Fibroblast of lung (primary cell): ENCODE data around the gene AKR1A1. TPM values are rescaled to one million over a fixed set of nuclear protein-coding genes. Genes with fewer than 3 reads are reported as not detected.

Experiments used
- DNase-seq, 2 donors: peaks; one replicate each; pipeline versions ENCODE4 v3.0.0 to v3.0.0-alpha.2; 2010; ENCODE audit warnings: low read depth in 2 of 2
- H2AFZ ChIP-seq: 2 replicates; pipeline ENCODE4 v1.5.1; 2012; ENCODE audit warnings: low read length, control low read depth, inconsistent platforms
- H3K27ac ChIP-seq: 2 replicates; pipeline ENCODE4 v1.5.1; 2011; ENCODE audit warnings: low read length, control low read depth; ENCODE audit not compliant: insufficient read depth
- H3K27me3 ChIP-seq: 2 replicates; pipeline ENCODE4 v1.5.1; 2011; ENCODE audit warnings: mild to moderate bottlenecking, low read length; ENCODE audit not compliant: control insufficient read depth, insufficient read depth
- H3K36me3 ChIP-seq: 2 replicates; pipeline ENCODE4 v1.5.1; 2011; ENCODE audit warnings: low read length; ENCODE audit not compliant: control insufficient read depth, insufficient read depth
- H3K4me1 ChIP-seq: 2 replicates; pipeline ENCODE4 v1.5.1; 2011; ENCODE audit warnings: low read length; ENCODE audit not compliant: control insufficient read depth, insufficient read depth; ENCODE audit errors: extremely low read depth
- H3K4me2 ChIP-seq: 2 replicates; pipeline ENCODE4 v1.5.1; 2011; ENCODE audit warnings: low read length, control low read depth; ENCODE audit not compliant: insufficient read depth; ENCODE audit errors: extremely low read depth
- H3K4me3 ChIP-seq, 4 experiments: fragments of 200-600 bp in 1 of 4; sonication (generic) in 1 of 4; replicated peaks in 1 of 4; 2 replicates each; pipeline ENCODE4 v1.5.1; 2011 to 2016; ENCODE audit warnings: low read length in 4 of 4, low read depth in 3 of 4, mild to moderate bottlenecking in 3 of 4, control low read depth in 2 of 4, inconsistent platforms in 1 of 4, mixed read lengths in 1 of 4; ENCODE audit not compliant: insufficient read depth in 1 of 4; ENCODE audit errors: control extremely low read depth in 1 of 4
- H3K79me2 ChIP-seq: 2 replicates; pipeline ENCODE4 v1.5.1; 2012; ENCODE audit warnings: mild to moderate bottlenecking, low read length, inconsistent platforms; ENCODE audit not compliant: control insufficient read depth, insufficient read depth
- H3K9ac ChIP-seq: 2 replicates; pipeline ENCODE4 v1.5.1; 2011; ENCODE audit warnings: mild to moderate bottlenecking, low read length, control low read depth; ENCODE audit not compliant: insufficient read depth
- H3K9me3 ChIP-seq: 2 replicates; pipeline ENCODE4 v1.5.1; 2012; ENCODE audit warnings: low read depth, low read length; ENCODE audit not compliant: control insufficient read depth, insufficient read depth
- H4K20me1 ChIP-seq: 2 replicates; pipeline ENCODE4 v1.5.1; 2011; ENCODE audit warnings: low read length; ENCODE audit not compliant: control insufficient read depth, insufficient read depth; ENCODE audit errors: extremely low read depth
- CTCF ChIP-seq, 2 donors: IDR thresholded peaks in 1 of 2; conservative IDR thresholded peaks in 1 of 2; 1 replicate in 1 of 2; 2 replicates in 1 of 2; pipeline ENCODE4 v1.5.1; 2011 to 2012; ENCODE audit warnings: low read length in 2 of 2, control low read depth in 1 of 2, inconsistent platforms in 1 of 2, low read depth in 1 of 2, mild to moderate bottlenecking in 1 of 2
- EZH2 ChIP-seq: IDR thresholded peaks from 2 replicates; pipeline ENCODE4 v1.5.1; 2012; ENCODE audit warnings: low read length, control low read depth, mild to moderate bottlenecking; ENCODE audit errors: missing control alignments
- polyA plus RNA-seq, 2 donors: library from polyadenylated mRNA; depleted of rRNA in 1 of 2; stranded (reverse) in 1 of 2; unstranded in 1 of 2; fragments of >200 nt; gene quantifications; 2 replicates each; pipeline ENCODE4 v1.2.1, GENCODE V29; 2011 to 2012; ENCODE audit warnings: missing spikeins in 1 of 2
- total RNA-seq: library from RNA; depleted of rRNA; stranded (reverse); fragments of >200 nt; gene quantifications from 2 replicates; pipeline ENCODE4 v1.2.1, GENCODE V29; 2014

The AKR1A1 gene
- total and polyA plus RNA-seq, 2 donors (not counting 1 experiment from before 2014, with no cell fraction given), result 110 TPM

- no peak overlapping the region for H3K4me2 ChIP-seq
- no peaks in the 10 kb centered on the region for H4K20me1 ChIP-seq
- no peaks in the 10 kb centered on the region for H3K9me3 ChIP-seq
- H3K4me1 ChIP-seq, result no peaks in the 10 kb centered on the region
- no peak overlapping the region for H3K9ac ChIP-seq
- no peak overlapping the region for H3K4me3 ChIP-seq
- H3K27ac ChIP-seq, result no peak overlapping the region
- peak in 1 of 2 donors; percentile 28 for DNase-seq
- H2AFZ ChIP-seq, result peak overlapping the region; percentile 54
- no peak for TF ChIP-seq EZH2
- no peak for TF ChIP-seq CTCF (conservative IDR thresholded peaks at IDR 0.05 in 1 of 2, IDR thresholded peaks at IDR 0.05 in 1 of 2; ENCODE audit: low read depth in 1 of 2, low read length in 2 of 2)
- H3K36me3 ChIP-seq, result no peaks in the 10 kb centered on the region
- no peaks in the 10 kb centered on the region for H3K27me3 ChIP-seq
- no peaks in the 10 kb centered on the region for H3K79me2 ChIP-seq
Measured at GRCh38 chr1:45543581-45544417, 6.8 kb upstream of the AKR1A1 start.

GRCh38 chr1:45544530-45544929 lies 6.1 kb upstream of the AKR1A1 start:
- Histone ChIP-seq H3K9me3 (no peaks in the 10 kb centered on the region), H3K4me1 (no peaks in the 10 kb centered on the region), H3K27ac (no peak overlapping the region), H3K36me3 (no peaks in the 10 kb centered on the region), H3K4me2 (no peak overlapping the region), H3K79me2 (no peaks in the 10 kb centered on the region), H3K9ac (no peak overlapping the region), H3K27me3 (no peaks in the 10 kb centered on the region), H4K20me1 (no peaks in the 10 kb centered on the region), H3K4me3 (no peak overlapping the region), H2AFZ (no peak overlapping the region)
- DNase-seq, result no peak
- TF ChIP-seq CTCF (conservative IDR thresholded peaks at IDR 0.05 in 1 of 2, IDR thresholded peaks at IDR 0.05 in 1 of 2; ENCODE audit: low read depth in 1 of 2, low read length in 2 of 2) (no peak), EZH2 (no peak)

- no peak overlapping the region for H2AFZ ChIP-seq
- no peaks in the 10 kb centered on the region for H3K9me3 ChIP-seq
- H4K20me1 ChIP-seq, result no peaks in the 10 kb centered on the region
- no peaks in the 10 kb centered on the region for H3K4me1 ChIP-seq
- H3K9ac ChIP-seq, result no peak overlapping the region
- no peaks in the 10 kb centered on the region for H3K36me3 ChIP-seq
- no peak for DNase-seq
- H3K79me2 ChIP-seq, result no peaks in the 10 kb centered on the region
- TF ChIP-seq CTCF (conservative IDR thresholded peaks at IDR 0.05 in 1 of 2, IDR thresholded peaks at IDR 0.05 in 1 of 2; ENCODE audit: low read depth in 1 of 2, low read length in 2 of 2), result no peak
- TF ChIP-seq EZH2, result no peak
- H3K27me3 ChIP-seq, result no peaks in the 10 kb centered on the region
- no peak overlapping the region for H3K4me2 ChIP-seq
- no peak overlapping the region for H3K27ac ChIP-seq
- no peak overlapping the region for H3K4me3 ChIP-seq
Measured at GRCh38 chr1:45545019-45545493, 5.6 kb upstream of the AKR1A1 start.
